Neural cell (in vitro differentiated cells): ENCODE results near the gene TADA3. TPM values are rescaled to one million over a fixed set of nuclear protein-coding genes. Genes with fewer than 3 reads are reported as not detected.

Source experiments
- H2AFZ ChIP-seq: fragments of 200-600, 300-800 bp; sonication (generic), shearing (Covaris generic); 2 replicates; pipeline ENCODE4 v1.6.0; 2014; ENCODE audit warnings: low read depth, mild to moderate bottlenecking, antibody characterized with exemption, low read length, moderate library complexity
- H3F3A ChIP-seq: fragments of 200-600 bp; shearing (Covaris generic); 2 replicates; pipeline ENCODE4 v1.6.1; 2016; ENCODE audit warnings: mild to moderate bottlenecking, moderate library complexity, mixed read lengths, antibody characterized with exemption, low read length; ENCODE audit not compliant: insufficient read depth, poor library complexity, severe bottlenecking
- H3K27ac ChIP-seq: fragments of 200-600, 300-800 bp; sonication (generic), shearing (Covaris generic); 2 replicates; pipeline ENCODE4 v1.5.1; 2014; ENCODE audit warnings: mild to moderate bottlenecking, low read length, moderate library complexity
- H3K27me3 ChIP-seq: fragments of 300-800, 200-600 bp; sonication (generic), shearing (Covaris generic); 2 replicates; pipeline ENCODE4 v1.6.0; 2014; ENCODE audit warnings: mild to moderate bottlenecking, low read depth, low read length, moderate library complexity; ENCODE audit not compliant: insufficient read depth
- H3K36me3 ChIP-seq: fragments of 300-800, 200-600 bp; sonication (generic), shearing (Covaris generic); 2 replicates; pipeline ENCODE4 v1.5.1; 2014; ENCODE audit warnings: mild to moderate bottlenecking, antibody characterized with exemption, low read length, moderate library complexity; ENCODE audit not compliant: insufficient read depth
- H3K4me2 ChIP-seq: fragments of 300-800, 200-600 bp; sonication (generic), shearing (Covaris generic); 2 replicates; pipeline ENCODE4 v1.6.0; 2014; ENCODE audit warnings: mild to moderate bottlenecking, low read length
- H3K4me3 ChIP-seq: fragments of 300-800, 200-600 bp; sonication (generic), shearing (Covaris generic); 2 replicates; pipeline ENCODE4 v1.5.1; 2014; ENCODE audit warnings: mild to moderate bottlenecking, low read length, moderate library complexity
- H3K79me2 ChIP-seq: fragments of 200-600 bp; shearing (Covaris generic); replicated peaks from 2 replicates; pipeline ENCODE4 v1.6.0; 2014; ENCODE audit warnings: mild to moderate bottlenecking, low read length, moderate library complexity; ENCODE audit not compliant: insufficient read depth
- H3K9ac ChIP-seq: fragments of 300-800, 200-600 bp; sonication (generic), shearing (Covaris generic); 2 replicates; pipeline ENCODE4 v1.6.1; 2016; ENCODE audit warnings: mild to moderate bottlenecking, low read length, mixed read lengths
- H3K9me2 ChIP-seq: fragments of 200-600 bp; shearing (Covaris generic); 2 replicates; pipeline ENCODE4 v1.6.1; 2016; ENCODE audit warnings: mild to moderate bottlenecking, low read length, mixed read lengths; ENCODE audit not compliant: insufficient read depth
- H3K9me3 ChIP-seq: fragments of 200-600, 300-800 bp; sonication (generic), shearing (Covaris generic); 2 replicates; pipeline ENCODE4 v1.6.1; 2016; ENCODE audit warnings: mild to moderate bottlenecking, mixed run types, low read length, moderate library complexity, mixed read lengths
- H4K20me1 ChIP-seq: fragments of 200-600 bp; shearing (Covaris generic); 2 replicates; pipeline ENCODE4 v1.6.1; 2016; ENCODE audit warnings: mild to moderate bottlenecking, mixed run types; ENCODE audit not compliant: insufficient read depth
- CTCF ChIP-seq: fragments of 450-650 bp; IDR thresholded peaks from 2 replicates; pipeline ENCODE4 v1.5.1; 2014; ENCODE audit warnings: antibody characterized with exemption, mild to moderate bottlenecking, moderate library complexity; ENCODE audit not compliant: poor library complexity, severe bottlenecking
- EP300 ChIP-seq: fragments of 450-650 bp; conservative IDR thresholded peaks from 2 replicates; pipeline ENCODE4 v1.6.1; 2014; ENCODE audit warnings: antibody characterized with exemption, mild to moderate bottlenecking, moderate library complexity; ENCODE audit not compliant: poor library complexity, severe bottlenecking
- EZH2 ChIP-seq: fragments of 200-600, 300-800 bp; shearing (Covaris generic), sonication (generic); IDR thresholded peaks from 2 replicates; pipeline ENCODE4 v1.6.1; 2014; ENCODE audit warnings: antibody characterized with exemption, low read length, borderline replicate concordance, mild to moderate bottlenecking; ENCODE audit not compliant: insufficient read depth, poor library complexity, severe bottlenecking
- MXI1 ChIP-seq: fragments of 450-650 bp; conservative IDR thresholded peaks from 2 replicates; pipeline ENCODE4 v1.6.1; 2014; ENCODE audit warnings: antibody characterized with exemption, mild to moderate bottlenecking; ENCODE audit not compliant: poor library complexity, severe bottlenecking
- RAD21 ChIP-seq: fragments of 450-650 bp; conservative IDR thresholded peaks from 2 replicates; pipeline ENCODE4 v1.6.1; 2014; ENCODE audit warnings: antibody characterized with exemption, mild to moderate bottlenecking, moderate library complexity
- REST ChIP-seq: IDR thresholded peaks from 2 replicates; pipeline ENCODE4 v1.6.1; 2012; ENCODE audit warnings: borderline replicate concordance
- SMC3 ChIP-seq: fragments of 450-650 bp; conservative IDR thresholded peaks from 2 replicates; pipeline ENCODE4 v1.6.1; 2014; ENCODE audit warnings: antibody characterized with exemption, mild to moderate bottlenecking, moderate library complexity; ENCODE audit not compliant: poor library complexity
- TAF1 ChIP-seq: IDR thresholded peaks from 2 replicates; pipeline ENCODE4 v1.6.1; 2012; ENCODE audit warnings: low read depth
- polyA plus RNA-seq: library from polyadenylated mRNA; depleted of rRNA; stranded (reverse); fragments of >200 nt; gene quantifications from 2 replicates; pipeline ENCODE4 v1.2.3, GENCODE V29; 2014

The TADA3 gene
- polyA plus RNA-seq, 1 donor from 2014 or later: 55.4 TPM

GRCh38 chr3:9779721-9780457 lies 12.4 kb downstream of the TADA3 start:
- Histone ChIP-seq H3F3A (no peaks in the 10 kb centered on the region), H3K79me2 (no peaks in the 10 kb centered on the region), H3K4me3 (no peak overlapping the region), H3K27ac (no peak overlapping the region), H3K9ac (no peak overlapping the region), H3K9me2 (no peaks in the 10 kb centered on the region), H4K20me1 (no peaks in the 10 kb centered on the region), H3K36me3 (no peaks in the 10 kb centered on the region), H3K9me3 (no peaks in the 10 kb centered on the region), H3K27me3 (no peaks in the 10 kb centered on the region), H3K4me2 (no peak overlapping the region), H2AFZ (no peak overlapping the region)
- TF ChIP-seq RAD21 (no peak), EP300 (no peak)

- Histone ChIP-seq H3K4me3 (no peak overlapping the region), H3K9me3 (no peaks in the 10 kb centered on the region), H3F3A (no peaks in the 10 kb centered on the region), H3K27ac (no peak overlapping the region), H3K36me3 (no peaks in the 10 kb centered on the region), H2AFZ (no peak overlapping the region), H3K27me3 (no peaks in the 10 kb centered on the region), H4K20me1 (no peaks in the 10 kb centered on the region), H3K9ac (no peak overlapping the region), H3K9me2 (no peaks in the 10 kb centered on the region), H3K4me2 (no peak overlapping the region), H3K79me2 (no peaks in the 10 kb centered on the region)
- TF ChIP-seq EZH2 (no peak), MXI1 (no peak), TAF1 (no peak), RAD21 (no peak), EP300 (no peak), REST (no peak), CTCF (no peak), SMC3 (no peak)
These were observed 13.1 kb downstream of the TADA3 start for GRCh38 chr3:9779075-9779593.
